Ammon's horn (tissue), 1 donor: ENCODE results near the gene OR4D6.
"Not testable (repeated sequence)": the region's sequence is repeated elsewhere in the genome, so short reads cannot be mapped to it uniquely, and the experiment has no call there.

Experiments
- DNase-seq: peaks from one replicate; pipeline ENCODE4 v3.0.0-alpha.2; 2016; ENCODE audit warnings: low spot score

Gene OR4D6

DNA sequence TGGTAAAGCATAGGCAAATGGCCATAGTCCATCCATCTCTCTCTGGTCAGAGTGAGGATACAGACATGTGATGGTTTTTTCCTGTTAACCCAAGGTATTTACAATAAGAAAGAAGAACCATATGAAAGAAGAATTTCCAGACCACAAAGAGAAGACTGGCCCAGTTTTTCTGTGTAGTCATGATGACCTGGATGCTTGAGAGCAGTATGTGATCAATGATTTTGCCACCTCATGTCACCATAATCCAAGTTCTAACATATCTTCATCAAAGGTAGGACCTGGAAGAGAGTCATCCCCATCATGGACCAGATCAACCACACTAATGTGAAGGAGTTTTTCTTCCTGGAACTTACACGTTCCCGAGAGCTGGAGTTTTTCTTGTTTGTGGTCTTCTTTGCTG is at the start of gene OR4D6:
Gene OR4D6 (plus strand): TSS at position 301 of the 400 bp plus-strand sequence. CDS start 0 bp downstream, at position 301.
- no peak for DNase-seq

- DNase-seq, result no peak
Measured at GRCh38 chr11:59413646-59414045, 43.1 kb upstream of the OR4D6 start.

DNA sequence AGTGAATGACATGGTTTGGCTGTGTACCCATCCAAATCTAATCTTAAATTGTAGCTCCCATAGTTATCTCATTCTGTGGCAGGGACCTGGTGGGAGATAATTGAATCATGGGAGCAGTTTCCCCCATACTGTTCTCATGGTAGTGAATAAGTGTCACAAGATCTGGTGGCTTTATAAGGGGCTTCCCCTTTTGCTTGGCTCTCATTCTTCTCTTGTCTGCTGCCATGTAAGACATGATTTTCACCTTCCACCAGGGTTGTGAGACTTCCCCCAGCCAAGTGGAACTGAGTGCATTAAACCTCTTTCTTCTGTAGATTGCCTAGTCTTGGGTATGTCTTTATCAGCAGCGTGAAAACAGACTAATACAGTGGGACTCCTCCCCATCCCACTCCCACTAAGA is 41.6 kb upstream of the OR4D6 start:
- no peak for DNase-seq

GRCh38 chr11:59416613-59417012 is 40.1 kb upstream of the OR4D6 start:
- no peak for DNase-seq

DNA sequence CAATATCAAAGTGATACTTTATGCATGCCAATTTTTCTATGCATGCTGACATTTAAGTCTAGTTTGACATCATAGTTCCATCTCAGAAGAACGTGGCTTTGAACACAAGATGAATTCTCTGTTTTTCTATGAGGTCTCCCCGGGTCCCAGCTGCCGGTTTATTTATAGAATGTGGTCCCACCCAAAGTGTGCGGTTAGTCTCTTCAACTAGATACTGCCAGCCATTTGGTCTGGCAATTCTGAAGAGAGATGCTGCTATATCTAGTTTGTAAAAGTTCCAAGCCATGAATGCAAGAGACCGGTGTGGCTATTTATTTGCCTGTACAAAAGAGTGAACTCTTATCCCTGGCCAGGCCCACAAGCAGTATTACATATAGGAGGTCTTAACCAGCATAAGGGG is 39.7 kb upstream of the OR4D6 start:
- no peak for DNase-seq

GRCh38 chr11:59418156-59418555 is 38.6 kb upstream of the OR4D6 start:
- DNase-seq, result peak; percentile 28

DNA sequence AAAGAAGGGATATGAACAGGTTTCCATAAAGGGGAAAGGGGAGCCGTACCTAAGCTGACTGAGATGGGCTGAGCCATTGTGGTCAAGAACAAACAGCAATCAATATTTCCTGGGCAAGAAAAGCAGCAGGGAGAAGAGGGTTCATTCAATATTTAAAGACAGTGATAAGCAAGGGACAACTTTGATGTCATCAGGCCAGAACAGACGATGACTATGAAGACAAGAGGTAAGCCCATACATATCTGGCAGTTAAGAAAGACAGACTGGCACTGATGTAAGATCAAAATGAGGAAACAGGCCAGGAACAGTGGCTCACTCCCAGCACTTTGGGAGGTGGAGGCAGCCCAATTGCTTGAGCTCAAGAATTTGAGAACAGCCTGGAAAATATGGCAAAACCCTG is 32.9 kb upstream of the OR4D6 start:
- no peak for DNase-seq

GRCh38 chr11:59425131-59425530 is 31.6 kb upstream of the OR4D6 start:
- DNase-seq, result no peak

DNA sequence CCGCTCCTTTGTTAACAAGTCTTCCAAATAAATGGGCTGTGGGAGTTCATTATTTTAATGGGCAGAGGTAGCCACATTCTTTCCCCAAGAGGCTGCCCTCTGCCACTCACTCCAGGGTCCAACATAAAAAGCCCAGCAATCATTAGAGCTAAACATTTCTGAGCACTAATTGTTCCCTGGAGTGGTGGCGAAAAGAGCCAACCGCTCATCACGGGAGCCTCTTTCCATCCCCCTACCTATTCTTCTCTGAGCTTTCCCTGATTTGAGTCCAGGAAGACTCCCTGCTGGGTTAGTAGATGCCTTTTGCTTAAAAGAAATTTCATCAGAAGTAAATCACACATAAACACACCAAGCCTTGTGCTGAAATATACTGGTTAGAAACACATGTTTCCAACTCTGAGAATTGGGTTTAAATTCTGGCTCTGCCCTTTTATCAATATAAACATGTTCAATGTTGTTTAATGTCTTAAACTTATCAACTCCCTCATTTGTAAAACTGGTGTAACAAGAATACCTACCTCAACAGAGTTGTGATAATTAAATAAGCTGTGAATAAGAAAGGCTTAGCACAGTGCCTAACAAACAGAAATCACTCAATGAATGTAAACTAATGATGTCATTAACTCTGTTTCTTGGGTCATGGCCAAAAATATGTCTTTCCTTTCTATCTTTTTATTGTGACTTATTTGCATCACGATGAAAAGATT is 30.2 kb upstream of the OR4D6 start, which contains the start of gene OR5A2:
Gene OR5A2 (minus strand): TSS at position 53 of the 707 bp plus-strand sequence. CDS start 3,460 bp downstream, outside the sequence.
- no peak for DNase-seq

DNA sequence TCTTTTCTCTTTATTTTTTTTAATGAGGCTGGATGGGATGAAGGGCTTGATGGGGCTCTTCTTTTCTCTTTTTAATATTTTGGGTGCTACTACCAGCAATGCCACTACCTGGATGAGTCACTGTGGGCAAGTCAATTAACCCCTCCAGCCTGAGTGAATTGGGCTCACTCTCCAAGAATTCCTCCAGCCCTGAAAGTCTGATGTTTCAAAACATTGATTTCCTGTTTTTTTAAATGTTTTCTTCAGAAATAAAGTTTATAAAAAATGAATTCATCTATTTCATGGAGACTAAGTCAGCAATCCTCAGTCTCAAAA is 29.7 kb upstream of the OR4D6 start:
- no peak for DNase-seq

DNA sequence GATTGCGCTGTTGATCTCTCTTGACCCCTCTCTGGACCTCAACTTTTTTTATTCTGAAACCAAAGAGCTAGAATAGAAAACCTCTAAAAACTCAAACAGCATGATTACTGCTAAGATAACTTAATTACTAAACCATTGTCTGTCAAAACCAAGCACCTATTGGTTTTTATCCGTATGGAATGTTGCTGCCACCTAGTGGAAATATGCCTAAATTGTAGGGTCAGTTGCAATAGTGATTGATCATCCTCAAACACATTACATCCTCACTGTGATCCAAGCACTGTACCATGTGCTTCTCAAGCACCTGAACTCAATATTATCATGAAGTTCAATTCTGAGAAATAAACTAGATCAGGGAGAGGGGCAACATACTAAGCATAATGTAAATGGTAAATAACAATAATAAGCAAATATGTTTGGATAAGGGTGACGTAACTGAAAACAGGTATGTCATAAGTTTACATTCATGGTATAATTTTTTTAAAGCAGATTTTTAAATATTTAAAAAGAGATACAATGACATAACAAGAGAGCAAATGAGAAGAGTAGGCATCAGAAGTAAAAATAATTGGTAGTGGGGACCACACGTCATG is 26.7 kb upstream of the OR4D6 start:
- DNase-seq, result peak; percentile 67

DNA sequence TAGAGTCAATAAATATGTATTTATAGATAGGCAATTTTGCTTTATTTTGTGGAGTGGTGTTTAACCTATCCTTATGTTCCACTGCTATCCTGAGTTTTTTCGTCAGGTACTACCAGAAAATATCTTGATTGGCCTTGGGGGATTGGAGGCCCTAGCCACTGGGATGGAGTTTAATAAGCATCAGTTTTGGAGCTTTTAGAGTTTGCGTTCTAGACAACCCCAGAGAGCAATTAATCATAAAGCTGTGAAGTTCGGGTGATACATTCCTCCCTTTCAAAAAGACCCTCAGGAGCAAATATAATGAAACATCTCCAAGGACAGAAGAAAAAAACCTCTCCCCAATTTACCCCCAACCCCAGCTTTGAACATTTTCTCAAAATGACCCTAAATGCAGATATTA is 20.6 kb upstream of the OR4D6 start, which contains the start of gene OR5A1:
Gene OR5A1 (plus strand): TSS at position 301 of the 400 bp plus-strand sequence. CDS start 6,700 bp downstream, outside the sequence.
- no peak for DNase-seq

- DNase-seq, result no peak
Measured at GRCh38 chr11:59437770-59438169, 19.0 kb upstream of the OR4D6 start.

DNA sequence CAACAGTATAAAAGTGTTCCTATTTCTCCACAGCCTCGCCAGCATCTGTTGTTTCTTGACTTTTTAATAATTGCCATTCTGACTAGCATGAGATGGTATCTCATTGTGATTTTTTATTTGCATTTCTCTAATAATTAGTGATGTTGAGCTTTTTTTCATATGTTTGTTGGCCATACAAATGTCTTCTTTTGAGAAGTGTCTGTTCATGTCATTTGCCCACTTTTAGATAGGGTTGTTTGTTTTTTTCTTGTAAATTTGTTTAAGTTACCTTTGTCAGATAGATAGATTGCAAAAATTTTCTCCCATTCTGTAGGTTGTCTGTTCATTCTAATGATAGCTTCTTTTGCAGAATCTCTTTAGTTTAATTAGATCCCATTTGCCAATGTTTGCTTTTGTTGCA is 11.1 kb upstream of the OR4D6 start:
- DNase-seq, result not testable (repeated sequence)

DNA sequence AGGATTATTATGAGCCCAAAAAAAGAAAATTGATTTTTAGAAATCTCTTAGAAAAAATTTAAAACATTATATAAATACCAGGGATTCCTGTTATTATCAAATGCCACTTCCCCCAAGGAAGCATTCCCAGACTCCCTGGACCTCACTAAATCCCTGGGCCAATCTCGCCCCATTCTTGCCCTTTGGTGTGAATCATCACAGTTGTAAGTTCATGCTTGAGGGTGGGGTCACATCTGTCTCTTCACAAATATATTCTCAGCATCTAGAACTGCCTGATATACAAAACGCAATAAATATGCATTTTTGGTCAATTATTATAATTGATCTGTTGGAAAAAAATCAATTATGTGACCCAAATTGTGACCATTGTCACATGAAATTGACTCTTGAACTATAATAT is 8.3 kb upstream of the OR4D6 start:
- DNase-seq, result no peak

GRCh38 chr11:59459916-59460315 is 3.2 kb downstream of the OR4D6 start:
- DNase-seq, result no peak

- DNase-seq, result no peak
Measured at GRCh38 chr11:59463190-59463641, 6.5 kb downstream of the OR4D6 start.

- DNase-seq, result no peak
Measured at GRCh38 chr11:59473015-59473414, 16.3 kb downstream of the OR4D6 start, which contains the start of gene OR4D10. Gene OR4D10 (plus strand): TSS chr11:59473315. CDS start chr11:59477430, 4,115 bp downstream.

DNA sequence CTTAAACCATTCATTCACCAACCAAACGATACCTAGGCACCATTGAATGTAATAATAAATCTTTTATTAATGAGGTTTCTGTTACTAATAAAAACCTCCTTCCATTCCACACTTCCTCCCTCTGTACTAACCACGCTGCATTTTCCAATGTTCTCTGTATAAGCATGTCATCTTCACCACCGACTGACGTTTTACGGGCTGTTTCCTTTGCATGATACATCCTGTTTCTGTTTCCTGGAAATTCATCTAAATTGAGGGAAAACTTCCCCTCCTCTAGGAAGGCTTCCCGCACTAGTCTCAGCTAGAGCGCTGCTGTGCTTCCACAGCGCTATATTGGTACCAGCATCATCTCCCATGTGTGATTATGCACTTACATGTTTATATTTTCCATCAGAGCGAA is 18.4 kb downstream of the OR4D6 start:
- DNase-seq, result no peak

DNA sequence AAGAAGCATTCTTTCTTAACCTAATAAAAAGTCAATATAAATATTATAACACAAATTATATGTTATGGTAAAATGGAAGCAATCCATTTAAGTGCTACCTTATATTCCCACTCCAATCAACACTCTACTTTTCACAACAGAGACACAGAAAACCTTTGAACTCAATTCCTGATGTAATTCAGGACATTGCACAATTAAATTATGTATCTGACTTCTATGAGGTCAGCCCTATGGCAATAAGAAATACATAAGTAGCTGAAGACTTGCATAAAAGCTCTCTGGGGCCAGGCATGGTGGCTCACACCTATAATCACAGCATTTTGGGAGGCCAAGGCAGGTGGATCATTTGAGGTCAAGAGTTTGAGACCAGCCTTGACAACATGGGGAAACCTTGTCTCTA is 23.1 kb downstream of the OR4D6 start:
- DNase-seq, result no peak

DNA sequence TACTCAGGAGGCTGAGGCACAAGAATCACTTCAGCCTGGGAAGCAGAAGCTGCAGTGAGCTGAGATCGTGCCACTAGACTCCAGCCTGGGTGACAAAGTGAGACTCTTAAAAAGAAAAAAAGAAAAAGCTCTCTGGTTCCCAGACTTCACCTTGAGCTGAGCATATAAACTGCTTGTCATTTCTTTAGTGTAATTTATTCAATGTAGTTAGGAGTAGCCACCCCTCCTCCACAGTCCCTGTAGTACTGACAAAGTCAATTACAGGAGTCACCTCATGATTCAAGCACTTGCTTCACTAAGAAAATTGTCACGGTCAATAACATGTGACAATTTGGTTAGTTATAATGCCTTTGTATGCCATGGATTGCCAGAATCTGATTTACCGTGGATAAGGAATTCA is 23.6 kb downstream of the OR4D6 start:
- DNase-seq, result no peak

DNA sequence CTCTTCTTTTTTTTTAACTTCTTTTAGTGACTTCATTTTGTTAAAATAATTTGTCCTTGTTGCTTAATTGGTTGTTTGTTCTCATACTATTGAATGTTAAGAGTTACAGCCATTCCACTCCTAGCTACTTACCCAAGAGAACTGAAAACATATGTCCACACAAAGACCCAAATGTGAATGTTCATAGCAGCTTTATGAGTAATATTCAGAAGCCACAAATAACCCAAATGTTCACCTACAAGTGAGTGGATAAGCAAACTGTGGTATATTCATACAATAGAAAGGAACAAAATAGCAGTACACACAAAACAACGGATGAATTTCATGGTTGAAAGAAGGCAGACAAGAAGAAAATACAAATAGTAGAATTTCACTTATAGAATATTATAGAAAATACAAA is 45.2 kb downstream of the OR4D6 start:
- no peak for DNase-seq

- DNase-seq, result no peak
Measured at GRCh38 chr11:59503276-59503675, 46.5 kb downstream of the OR4D6 start, which contains the start of gene OR4D11. Gene OR4D11 (plus strand): TSS chr11:59503576. CDS start chr11:59503576, 0 bp downstream.
